Neural progenitor cell (in vitro differentiated cells): ENCODE results near the gene WDPCP. TPM values are rescaled to one million over a fixed set of nuclear protein-coding genes. Genes with fewer than 3 reads are reported as not detected.

Experiments used
- DNase-seq: peaks from one replicate; pipeline ENCODE4 v3.0.0-alpha.2; 2016; ENCODE audit warnings: low spot score
- H2AFZ ChIP-seq: fragments of 200-600 bp; sonication (generic); replicated peaks from 2 replicates; pipeline ENCODE4 v1.6.1; 2016; ENCODE audit warnings: antibody characterized with exemption
- H3F3A ChIP-seq: fragments of 200-600 bp; sonication (generic); 2 replicates; pipeline ENCODE4 v1.6.1; 2016; ENCODE audit warnings: antibody characterized with exemption, low read depth
- H3K27ac ChIP-seq: fragments of 200-600 bp; sonication (generic); 2 replicates; pipeline ENCODE4 v1.5.1; 2016; ENCODE audit warnings: mild to moderate bottlenecking
- H3K27me3 ChIP-seq: fragments of 200-600 bp; sonication (generic); 2 replicates; pipeline ENCODE4 v1.6.1; 2016; ENCODE audit warnings: mild to moderate bottlenecking, moderate library complexity
- H3K36me3 ChIP-seq: fragments of 200-600 bp; sonication (generic); 2 replicates; pipeline ENCODE4 v1.5.1; 2016
- H3K4me1 ChIP-seq: fragments of 200-600 bp; sonication (generic); 2 replicates; pipeline ENCODE4 v1.6.1; 2016; ENCODE audit warnings: mixed run types
- H3K4me2 ChIP-seq: fragments of 200-600 bp; sonication (generic); 2 replicates; pipeline ENCODE4 v1.6.1; 2016
- H3K4me3 ChIP-seq: fragments of 200-600 bp; sonication (generic); 2 replicates; pipeline ENCODE4 v1.5.1; 2016
- H3K79me2 ChIP-seq: fragments of 200-600 bp; sonication (generic); 2 replicates; pipeline ENCODE4 v1.6.1; 2016; ENCODE audit warnings: low read depth
- H3K9ac ChIP-seq: fragments of 200-600 bp; sonication (generic); 2 replicates; pipeline ENCODE4 v1.6.1; 2016
- H3K9me3 ChIP-seq: fragments of 200-600 bp; sonication (generic); 2 replicates; pipeline ENCODE4 v1.5.1; 2016; ENCODE audit warnings: low read depth
- H4K20me1 ChIP-seq: fragments of 200-600 bp; sonication (generic); 2 replicates; pipeline ENCODE4 v1.6.1; 2016; ENCODE audit warnings: low read depth
- H3K27ac Mint-ChIP-seq: 3 replicates; pipeline ENCODE4 v1.8.0; 2021; ENCODE audit warnings: mixed read lengths
- H3K27me3 Mint-ChIP-seq: 2 replicates; pipeline ENCODE4 v1.8.0; 2022; ENCODE audit warnings: low read depth, mild to moderate bottlenecking, inconsistent platforms, moderate library complexity, mixed read lengths; ENCODE audit not compliant: insufficient read depth
- H3K36me3 Mint-ChIP-seq: 3 replicates; pipeline ENCODE4 v1.8.0; 2021; ENCODE audit warnings: mixed read lengths
- H3K4me1 Mint-ChIP-seq: 3 replicates; pipeline ENCODE4 v1.8.0; 2021; ENCODE audit warnings: mixed read lengths
- H3K4me3 Mint-ChIP-seq: 3 replicates; pipeline ENCODE4 v1.8.0; 2021; ENCODE audit warnings: mild to moderate bottlenecking, moderate library complexity, mixed read lengths
- H3K9me3 Mint-ChIP-seq: 3 replicates; pipeline ENCODE4 v1.8.0; 2020; ENCODE audit warnings: mixed read lengths
- EZH2 ChIP-seq: fragments of 200-600 bp; sonication (generic); IDR thresholded peaks from 2 replicates; pipeline ENCODE4 v1.6.1; 2017; ENCODE audit warnings: antibody characterized with exemption, mild to moderate bottlenecking, moderate library complexity
- EZH2phosphoT487 ChIP-seq: fragments of 200-600 bp; sonication (generic); IDR thresholded peaks from 2 replicates; pipeline ENCODE4 v1.6.1; 2017; ENCODE audit warnings: antibody characterized with exemption
- total RNA-seq: library from RNA; depleted of rRNA; stranded (reverse); fragments of >200 nt; gene quantifications from 2 replicates; pipeline ENCODE4 v1.2.3, GENCODE V29; 2015; ENCODE audit warnings: low replicate concordance
- TF ChIP-seq, protein P1 (sequence below): fragments of 200-600 bp; sonication (generic); IDR thresholded peaks from 2 replicates; pipeline ENCODE4 v1.5.1; 2017; ENCODE audit warnings: antibody characterized with exemption, mild to moderate bottlenecking

Gene WDPCP
- total RNA-seq, 1 donor from 2014 or later = 11.4 TPM

- Histone ChIP-seq H3K9ac (no peak overlapping the region), H3K4me1 (no peaks in the 10 kb centered on the region), H3K27me3 (no peaks in the 10 kb centered on the region), H3K4me3 (no peak overlapping the region), H3K27ac (no peak overlapping the region), H3K36me3 (no peaks in the 10 kb centered on the region), H2AFZ (no peak overlapping the region), H4K20me1 (no peaks in the 10 kb centered on the region), H3K9me3 (no peaks in the 10 kb centered on the region), H3F3A (no peaks in the 10 kb centered on the region), H3K4me2 (no peak overlapping the region), H3K79me2 (no peaks in the 10 kb centered on the region)
- Mint-ChIP-seq H3K4me1 (no peaks in the 10 kb centered on the region), H3K27me3 (peaks cover 2% of the 10 kb centered on the region), H3K36me3 (no peaks in the 10 kb centered on the region), H3K27ac (no peak overlapping the region), H3K9me3 (peaks cover 33% of the 10 kb centered on the region), H3K4me3 (no peak overlapping the region)
- DNase-seq = no peak
- TF ChIP-seq EZH2 = no peak
- no peak for TF ChIP-seq EZH2phosphoT487
- TF ChIP-seq, protein P1, sequence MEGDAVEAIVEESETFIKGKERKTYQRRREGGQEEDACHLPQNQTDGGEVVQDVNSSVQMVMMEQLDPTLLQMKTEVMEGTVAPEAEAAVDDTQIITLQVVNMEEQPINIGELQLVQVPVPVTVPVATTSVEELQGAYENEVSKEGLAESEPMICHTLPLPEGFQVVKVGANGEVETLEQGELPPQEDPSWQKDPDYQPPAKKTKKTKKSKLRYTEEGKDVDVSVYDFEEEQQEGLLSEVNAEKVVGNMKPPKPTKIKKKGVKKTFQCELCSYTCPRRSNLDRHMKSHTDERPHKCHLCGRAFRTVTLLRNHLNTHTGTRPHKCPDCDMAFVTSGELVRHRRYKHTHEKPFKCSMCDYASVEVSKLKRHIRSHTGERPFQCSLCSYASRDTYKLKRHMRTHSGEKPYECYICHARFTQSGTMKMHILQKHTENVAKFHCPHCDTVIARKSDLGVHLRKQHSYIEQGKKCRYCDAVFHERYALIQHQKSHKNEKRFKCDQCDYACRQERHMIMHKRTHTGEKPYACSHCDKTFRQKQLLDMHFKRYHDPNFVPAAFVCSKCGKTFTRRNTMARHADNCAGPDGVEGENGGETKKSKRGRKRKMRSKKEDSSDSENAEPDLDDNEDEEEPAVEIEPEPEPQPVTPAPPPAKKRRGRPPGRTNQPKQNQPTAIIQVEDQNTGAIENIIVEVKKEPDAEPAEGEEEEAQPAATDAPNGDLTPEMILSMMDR = no peak
These were observed 65.3 kb downstream of the WDPCP start for GRCh38 chr2:63522950-63523349.

DNA sequence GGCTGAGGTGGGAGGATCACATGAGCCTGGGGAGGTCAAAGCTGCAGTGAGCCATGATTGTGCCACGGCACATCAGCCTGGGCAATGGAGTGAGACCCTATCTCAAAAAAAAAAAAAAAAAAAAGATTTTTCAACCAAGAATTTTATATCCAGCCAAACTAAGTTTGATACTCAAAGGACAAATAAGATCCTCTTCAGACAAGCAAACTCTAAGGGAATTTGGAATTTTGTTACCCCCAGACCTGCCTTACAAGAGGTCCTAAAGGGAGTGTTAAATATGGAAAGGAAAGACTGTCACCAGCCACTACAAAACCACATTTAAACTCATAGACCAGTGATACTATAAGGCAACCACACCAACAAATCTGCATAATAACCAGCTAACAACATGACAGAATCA lies 67.5 kb downstream of the WDPCP start:
- DNase-seq = no peak
- Histone ChIP-seq H3K4me1 (no peaks in the 10 kb centered on the region), H3K36me3 (no peaks in the 10 kb centered on the region), H3K79me2 (no peaks in the 10 kb centered on the region), H3K27ac (no peak overlapping the region), H2AFZ (no peak overlapping the region), H3F3A (no peaks in the 10 kb centered on the region), H3K9ac (no peak overlapping the region), H3K4me3 (no peak overlapping the region), H3K9me3 (no peaks in the 10 kb centered on the region), H3K4me2 (no peak overlapping the region), H4K20me1 (no peaks in the 10 kb centered on the region), H3K27me3 (no peaks in the 10 kb centered on the region)
- peaks cover 33% of the 10 kb centered on the region for H3K9me3 Mint-ChIP-seq
- H3K27ac Mint-ChIP-seq = no peak overlapping the region
- no peaks in the 10 kb centered on the region for H3K4me1 Mint-ChIP-seq
- H3K27me3 Mint-ChIP-seq = peaks cover 2% of the 10 kb centered on the region
- TF ChIP-seq EZH2 (no peak), EZH2phosphoT487 (no peak)
- no peak overlapping the region for H3K4me3 Mint-ChIP-seq
- H3K36me3 Mint-ChIP-seq = no peaks in the 10 kb centered on the region

DNA sequence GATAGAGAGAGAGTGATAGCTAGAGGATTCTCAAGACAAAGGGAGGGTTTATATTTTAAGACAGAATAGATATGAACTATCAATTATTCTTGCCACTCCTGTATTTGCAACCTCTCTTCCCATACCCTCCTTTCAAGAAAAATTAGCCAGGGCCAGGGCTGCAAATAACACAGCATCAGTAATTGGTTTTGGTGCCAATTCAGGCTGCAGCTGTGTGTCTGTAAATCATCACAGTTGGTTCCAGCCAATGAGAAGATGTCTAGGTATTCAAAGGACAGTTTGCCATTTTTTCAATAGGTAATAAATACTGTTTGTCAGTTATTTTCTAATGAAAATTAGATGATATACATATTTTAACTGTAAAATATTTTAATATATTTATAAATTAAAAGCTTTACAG lies 73.5 kb downstream of the WDPCP start:
- Mint-ChIP-seq H3K4me3 (no peak overlapping the region), H3K9me3 (peaks cover 20% of the 10 kb centered on the region), H3K36me3 (no peaks in the 10 kb centered on the region), H3K27ac (no peak overlapping the region), H3K4me1 (no peaks in the 10 kb centered on the region), H3K27me3 (peaks cover 2% of the 10 kb centered on the region)
- DNase-seq = no peak
- no peaks in the 10 kb centered on the region for H4K20me1 ChIP-seq
- no peak overlapping the region for H3K4me2 ChIP-seq
- no peaks in the 10 kb centered on the region for H3K4me1 ChIP-seq
- H2AFZ ChIP-seq = no peak overlapping the region
- no peak overlapping the region for H3K9ac ChIP-seq
- no peaks in the 10 kb centered on the region for H3F3A ChIP-seq
- H3K9me3 ChIP-seq = no peaks in the 10 kb centered on the region
- H3K27me3 ChIP-seq = no peaks in the 10 kb centered on the region
- H3K79me2 ChIP-seq = no peaks in the 10 kb centered on the region
- TF ChIP-seq EZH2phosphoT487 = no peak
- no peak for TF ChIP-seq EZH2
- TF ChIP-seq, protein P1 = no peak
- no peaks in the 10 kb centered on the region for H3K36me3 ChIP-seq
- no peak overlapping the region for H3K4me3 ChIP-seq
- H3K27ac ChIP-seq = no peak overlapping the region

DNA sequence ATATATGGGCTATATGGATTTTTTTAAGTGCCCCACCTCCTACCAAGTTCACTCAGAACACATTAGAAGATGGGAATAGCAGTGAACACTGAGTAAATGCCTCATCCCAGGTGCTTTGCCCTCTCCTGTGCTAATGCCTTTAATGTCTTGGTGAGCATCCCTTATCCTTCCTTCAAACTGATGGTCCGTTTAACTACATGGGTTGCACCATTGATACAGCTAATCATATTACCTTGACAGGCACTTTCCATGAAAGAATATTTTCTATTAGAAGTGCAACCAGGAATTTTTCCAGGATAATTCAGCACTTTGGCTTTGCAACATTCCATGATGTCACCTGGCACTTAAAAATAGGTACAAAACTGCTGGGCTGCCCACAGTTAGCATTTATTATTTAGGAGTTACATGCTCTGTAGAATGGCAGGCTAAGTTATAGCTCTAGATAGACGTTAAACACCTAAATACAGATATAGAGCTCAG lies 74.0 kb downstream of the WDPCP start:
- Histone ChIP-seq H3K27ac (no peak overlapping the region), H4K20me1 (no peaks in the 10 kb centered on the region), H3K9me3 (no peaks in the 10 kb centered on the region), H3K27me3 (no peaks in the 10 kb centered on the region), H3K4me3 (no peak overlapping the region), H3F3A (no peaks in the 10 kb centered on the region), H3K36me3 (no peaks in the 10 kb centered on the region), H3K4me2 (no peak overlapping the region), H3K79me2 (no peaks in the 10 kb centered on the region), H3K9ac (no peak overlapping the region), H3K4me1 (no peaks in the 10 kb centered on the region), H2AFZ (no peak overlapping the region)
- Mint-ChIP-seq H3K4me1 (no peaks in the 10 kb centered on the region), H3K9me3 (peaks cover 21% of the 10 kb centered on the region), H3K36me3 (no peaks in the 10 kb centered on the region), H3K27me3 (peaks cover 2% of the 10 kb centered on the region), H3K27ac (no peak overlapping the region), H3K4me3 (no peak overlapping the region)
- TF ChIP-seq EZH2phosphoT487 = no peak
- TF ChIP-seq EZH2 = no peak
- TF ChIP-seq, protein P1 = no peak
- no peak for DNase-seq
